ENCODE measurements around the gene TENM4. TPM values are rescaled to one million over a fixed set of nuclear protein-coding genes. Genes with fewer than 3 reads are reported as not detected.

The TENM4 gene
- total and polyA plus RNA-seq, 2 of the 8 experiments (the other 6 are each of a cell fraction or from before 2014, with no cell fraction given), result 3.5 to 7.2 TPM

- no peak for TF ChIP-seq HDAC6 (IDR thresholded peaks at IDR 0.05; ENCODE audit: low read depth, low read length)
- no peak for TF ChIP-seq SP2 (IDR thresholded peaks at IDR 0.05; ENCODE audit: low read length)
- no peak for TF ChIP-seq MAFK (IDR thresholded peaks at IDR 0.05; ENCODE audit: low read depth, low read length)
- TF ChIP-seq POU5F1 (IDR thresholded peaks at IDR 0.05; ENCODE audit: low read depth, low read length), result no peak
- Histone ChIP-seq H2BK120ac (replicated peaks; ENCODE audit: low read depth, low read length) (no peak overlapping the region), H3K27ac (ENCODE audit: low read depth, low read length) (no peak overlapping the region), H3K36me3 (ENCODE audit: control insufficient read depth in 2 of 4, insufficient read depth in 4 of 4, low read length in 3 of 4) (no peaks in the 10 kb centered on the region), H2BK12ac (ENCODE audit: low read depth, low read length) (no peak overlapping the region), H3K14ac (ENCODE audit: insufficient read length) (no peak overlapping the region), H2AFZ (ENCODE audit: low read length) (no peak overlapping the region), H3K4me1 (replicated peaks in 1 of 4; ENCODE audit: control insufficient read depth in 3 of 4, insufficient read depth in 4 of 4, low read length in 3 of 4) (peaks cover 0 to 6% (median 0%) of the 10 kb centered on the region in 4 experiments; a peak in 1 of 7 replicates), H4K20me1 (replicated peaks in 1 of 2; ENCODE audit: control insufficient read depth in 1 of 2, insufficient read depth in 2 of 2, low read length in 2 of 2) (no peaks in the 10 kb centered on the region), H3K9ac (replicated peaks in 1 of 4; ENCODE audit: extremely low read depth in 1 of 4, low read depth in 3 of 4, low read length in 3 of 4) (no peak overlapping the region), H2BK15ac (ENCODE audit: low read length) (no peak overlapping the region), H3K23ac (ENCODE audit: insufficient read length) (no peak overlapping the region), H2BK5ac (ENCODE audit: low read depth, low read length) (no peak overlapping the region), H3K18ac (ENCODE audit: extremely low read depth, low read length) (no peak overlapping the region), H2AK5ac (ENCODE audit: low read depth, low read length) (no peak overlapping the region), H3K4ac (replicated peaks; ENCODE audit: insufficient read length, low read depth, low read length) (no peak overlapping the region), H3K9me3 (ENCODE audit: insufficient read depth in 2 of 2, low read depth in 1 of 2, low read length in 1 of 2) (peaks cover 4 to 6% of the 10 kb centered on the region in 2 experiments; a peak in 2 of 4 replicates), H4K5ac (ENCODE audit: insufficient read length, low read depth, low read length) (no peak overlapping the region), H3K79me1 (ENCODE audit: low read depth, low read length) (no peaks in the 10 kb centered on the region), H4K8ac (ENCODE audit: extremely low read depth, insufficient read depth, low read length) (no peak overlapping the region), H3K23me2 (ENCODE audit: low read depth, low read length) (no peaks in the 10 kb centered on the region), H3K56ac (replicated peaks; ENCODE audit: insufficient read length, low read depth, low read length) (no peak overlapping the region), H3K4me3 (ENCODE audit: extremely low read depth in 1 of 4, insufficient read depth in 2 of 4, low read depth in 3 of 4, low read length in 4 of 4) (no peak overlapping the region), H2BK20ac (ENCODE audit: low read length) (no peak overlapping the region), H3K27me3 (replicated peaks in 1 of 4; ENCODE audit: control insufficient read depth in 3 of 4, extremely low read depth in 1 of 4, insufficient read depth in 3 of 4, low read length in 3 of 4) (no peaks in the 10 kb centered on the region), H3K79me2 (ENCODE audit: control insufficient read depth in 1 of 2, insufficient read depth in 2 of 2, low read length in 2 of 2) (no peaks in the 10 kb centered on the region), H3K4me2 (ENCODE audit: insufficient read depth in 1 of 2, low read depth in 2 of 2, low read length in 2 of 2) (no peak overlapping the region), H4K91ac (replicated peaks; ENCODE audit: insufficient read length, low read length) (no peak overlapping the region)
- ChIA-PET POLR2A (ENCODE audit: partially characterized antibody) (no interaction called here), CTCF (ENCODE audit: partially characterized antibody) (interaction anchor here (0.7 to 2.4 kb wide), 5 partner anchors 11 to 450 kb away, joined by 3 to 8 read pairs (median 3); no protein-coding TSS in a partner anchor)
- FAIRE-seq, result no peak
- 80% methylated on average over 3 of the region's 3 CpGs; no CpG with 5 or more reads in 1 of the 2 experiments for WGBS, 2 experiments (ENCODE audit: extremely low coverage in 1 of 2, insufficient coverage in 1 of 2, insufficient read length in 1 of 2, insufficient replicate concordance in 2 of 2, low coverage in 1 of 2, low lambda C conversion rate in 2 of 2, missing lambda C conversion rate in 1 of 2)
- DNase-seq (ENCODE audit: low read depth in 1 of 2, low spot score in 2 of 2), result no peak
Observed at GRCh38 chr11:79095424-79095823, 345.4 kb downstream of the TENM4 start.
